HG02870 (cell line): ENCODE results near the gene RTN4RL2.

Source experiments
- ATAC-seq: cut with Tn5 transposase; IDR thresholded peaks from one replicate; pipeline ENCODE4 v1.9.1; 2021; ENCODE audit warnings: mild to moderate bottlenecking, moderate library complexity; ENCODE audit not compliant: unreplicated experiment

Gene RTN4RL2

GRCh38 chr11:57460022-57460757 is at the start of gene RTN4RL2:
RTN4RL2 (plus strand) TSS chr11:57460528; CDS start chr11:57460866, 338 bp downstream.
- ATAC-seq = peak; percentile 41

GRCh38 chr11:57413681-57414080 is 46.6 kb upstream of the RTN4RL2 start:
- no peak for ATAC-seq

GRCh38 chr11:57414612-57415212 is 45.6 kb upstream of the RTN4RL2 start:
- no peak for ATAC-seq

GRCh38 chr11:57416436-57416835 is 43.9 kb upstream of the RTN4RL2 start:
- no peak for ATAC-seq

- no peak for ATAC-seq
Observed at GRCh38 chr11:57417056-57417455, 43.3 kb upstream of the RTN4RL2 start.

- no peak for ATAC-seq
Observed at GRCh38 chr11:57418131-57418530, 42.2 kb upstream of the RTN4RL2 start.

- no peak for ATAC-seq
Observed at GRCh38 chr11:57419146-57419545, 41.2 kb upstream of the RTN4RL2 start.

GRCh38 chr11:57421066-57421465 is 39.3 kb upstream of the RTN4RL2 start:
- no peak for ATAC-seq

GRCh38 chr11:57421805-57422204 is 38.5 kb upstream of the RTN4RL2 start:
- ATAC-seq = no peak

- no peak for ATAC-seq
Observed at GRCh38 chr11:57422669-57423068, 37.7 kb upstream of the RTN4RL2 start.

GRCh38 chr11:57424137-57424791 is 36.1 kb upstream of the RTN4RL2 start:
- no peak for ATAC-seq

GRCh38 chr11:57424792-57425564 is 35.4 kb upstream of the RTN4RL2 start:
- peak; percentile 94 for ATAC-seq

GRCh38 chr11:57425565-57426438 is 34.5 kb upstream of the RTN4RL2 start:
- ATAC-seq = no peak

GRCh38 chr11:57426439-57426928 is 33.8 kb upstream of the RTN4RL2 start:
- ATAC-seq = no peak

GRCh38 chr11:57426929-57427726 is 33.2 kb upstream of the RTN4RL2 start, which contains the start of gene SLC43A3:
SLC43A3 (minus strand) TSS chr11:57427121; CDS start chr11:57426172, 949 bp downstream.
- ATAC-seq = peak; percentile 46

- ATAC-seq = no peak
Observed at GRCh38 chr11:57427727-57428082, 32.6 kb upstream of the RTN4RL2 start.

- no peak for ATAC-seq
Observed at GRCh38 chr11:57428643-57429042, 31.7 kb upstream of the RTN4RL2 start.

- ATAC-seq = no peak
Observed at GRCh38 chr11:57429946-57430345, 30.4 kb upstream of the RTN4RL2 start.

- no peak for ATAC-seq
Observed at GRCh38 chr11:57430952-57431351, 29.4 kb upstream of the RTN4RL2 start.
